Stomach (tissue), 9 donors: ENCODE data around the gene TCF12. TPM values are rescaled to one million over a fixed set of nuclear protein-coding genes. Genes with fewer than 3 reads are reported as not detected.

ENCODE experiments used
- DNase-seq, 2 donors: peaks; one replicate each; pipeline versions ENCODE4 v3.0.0 to v3.0.0-alpha.2; 2013 to 2019
- H3K27ac ChIP-seq, 5 donors: fragments of 200-600 bp in 4 of 5; sonication (generic) in 4 of 5; one replicate each; pipeline ENCODE4 v1.5.1; 2013 to 2019; ENCODE audit warnings: mild to moderate bottlenecking in 1 of 5, moderate library complexity in 1 of 5
- H3K27me3 ChIP-seq, 3 donors: fragments of 200-600 bp; sonication (generic); one replicate each; pipeline ENCODE4 v1.5.1; 2017 to 2019; ENCODE audit warnings: mixed run types in 1 of 3
- H3K36me3 ChIP-seq, 4 donors: fragments of 200-600 bp; sonication (generic); 1 replicate in 3 of 4; 2 replicates in 1 of 4; pipeline ENCODE4 v1.5.1; 2016 to 2019
- H3K4me1 ChIP-seq, 4 donors: fragments of 200-600 bp; sonication (generic); one replicate each; pipeline ENCODE4 v1.5.1; 2016 to 2019
- H3K4me3 ChIP-seq, 4 donors: fragments of 200-600 bp; sonication (generic) in 3 of 4; one replicate each; pipeline ENCODE4 v1.5.1; 2016 to 2019; ENCODE audit warnings: mild to moderate bottlenecking in 1 of 4
- H3K9me3 ChIP-seq, 4 donors: fragments of 200-600 bp; sonication (generic); one replicate each; pipeline ENCODE4 v1.5.1; 2016 to 2019
- EP300 ChIP-seq: sonication (generic); formaldehyde crosslinking; IDR thresholded peaks from one replicate; pipeline ENCODE4 v1.6.1; 2017; ENCODE audit warnings: antibody characterized with exemption
- POLR2A ChIP-seq, 4 donors: fragments of 450-650 bp; IDR thresholded peaks; one replicate each; pipeline ENCODE4 v1.6.1; 2016; ENCODE audit warnings: antibody characterized with exemption in 4 of 4, control low read depth in 2 of 4, mild to moderate bottlenecking in 1 of 4, moderate library complexity in 1 of 4
- POLR2AphosphoS5 ChIP-seq, 3 donors: sonication (generic); formaldehyde crosslinking; IDR thresholded peaks; one replicate each; pipeline ENCODE4 v1.6.1; 2016; ENCODE audit warnings: antibody characterized with exemption in 3 of 3
- WGBS, 5 donors: extraction: QIAGEN DNeasy Blood & Tissue Kit in 3 of 5; methylation state at CpG; one replicate each; pipeline versions ENCODE4 v1.1.5 to v1.1.7; 2013 to 2018; 5-methylcytosine and 5-hydroxymethylcytosine counted together
- intact Hi-C: fragments of 100-400 bp; cut with DNase I; formaldehyde crosslinking; loops from one replicate; pipeline ENCODE4 v1.15.1; 2023; ENCODE audit warnings: low total_unique reads
- polyA plus RNA-seq, 3 donors: library from polyadenylated mRNA; stranded (reverse); fragments of 200-250 nt; gene quantifications; one replicate each; pipeline ENCODE4 v1.2.3, GENCODE V29; 2013
- total RNA-seq, 5 donors: library from RNA; depleted of rRNA; stranded (reverse); fragments of >200 nt; gene quantifications; one replicate each; pipeline versions ENCODE4 v1.1.0 to v1.2.3, GENCODE V29; 2014 to 2016
- TF ChIP-seq, protein P1 (sequence below), 7 experiments: fragments of 450-650 bp in 4 of 7; fragments of 200-600 bp in 3 of 7; sonication (generic) in 3 of 7; IDR thresholded peaks; one replicate each; pipeline ENCODE4 v1.5.1; 2016 to 2019; ENCODE audit warnings: antibody characterized with exemption in 7 of 7, control low read depth in 2 of 7, mild to moderate bottlenecking in 1 of 7
- donor health status: healthy with polysubstance abuse.
- donor health status: Bipolar disorder and iron deficiency.
- donor health status: healthy.

The TCF12 gene
- total and polyA plus RNA-seq, 8 donors, result 11.2 to 462 (median 130) TPM

DNA sequence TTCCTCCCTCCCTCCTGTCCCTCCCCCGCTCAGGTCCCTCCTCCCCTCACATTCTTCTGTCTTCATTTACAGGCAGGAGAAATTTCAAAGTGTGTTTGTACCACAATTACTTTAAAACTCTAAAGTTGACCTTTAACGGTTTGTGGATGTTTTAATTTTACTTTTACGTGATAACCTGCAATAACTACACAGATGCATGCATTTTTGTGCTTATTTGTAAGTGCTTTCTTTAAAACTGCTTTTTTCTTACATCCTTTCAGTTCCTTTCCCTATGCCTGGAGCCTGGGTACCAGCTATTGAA is 406.1 kb downstream of the TCF12 start:
- TF ChIP-seq POLR2A (IDR thresholded peaks at IDR 0.05) (no peak), EP300 (no peak), POLR2AphosphoS5 (IDR thresholded peaks at IDR 0.05) (no peak)
- TF ChIP-seq, protein P1, sequence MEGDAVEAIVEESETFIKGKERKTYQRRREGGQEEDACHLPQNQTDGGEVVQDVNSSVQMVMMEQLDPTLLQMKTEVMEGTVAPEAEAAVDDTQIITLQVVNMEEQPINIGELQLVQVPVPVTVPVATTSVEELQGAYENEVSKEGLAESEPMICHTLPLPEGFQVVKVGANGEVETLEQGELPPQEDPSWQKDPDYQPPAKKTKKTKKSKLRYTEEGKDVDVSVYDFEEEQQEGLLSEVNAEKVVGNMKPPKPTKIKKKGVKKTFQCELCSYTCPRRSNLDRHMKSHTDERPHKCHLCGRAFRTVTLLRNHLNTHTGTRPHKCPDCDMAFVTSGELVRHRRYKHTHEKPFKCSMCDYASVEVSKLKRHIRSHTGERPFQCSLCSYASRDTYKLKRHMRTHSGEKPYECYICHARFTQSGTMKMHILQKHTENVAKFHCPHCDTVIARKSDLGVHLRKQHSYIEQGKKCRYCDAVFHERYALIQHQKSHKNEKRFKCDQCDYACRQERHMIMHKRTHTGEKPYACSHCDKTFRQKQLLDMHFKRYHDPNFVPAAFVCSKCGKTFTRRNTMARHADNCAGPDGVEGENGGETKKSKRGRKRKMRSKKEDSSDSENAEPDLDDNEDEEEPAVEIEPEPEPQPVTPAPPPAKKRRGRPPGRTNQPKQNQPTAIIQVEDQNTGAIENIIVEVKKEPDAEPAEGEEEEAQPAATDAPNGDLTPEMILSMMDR (IDR thresholded peaks at IDR 0.05), result no peak
- Histone ChIP-seq H3K4me1 (peaks cover 4 to 25% (median 5%) of the 10 kb centered on the region in 4 donors), H3K27me3 (no peaks in the 10 kb centered on the region), H3K27ac (no peak overlapping the region), H3K9me3 (no peaks in the 10 kb centered on the region), H3K4me3 (no peak overlapping the region), H3K36me3 (no peaks in the 10 kb centered on the region)
- 35 to 79% (median 54%) methylated on average over 3 of the region's 3 CpGs for WGBS, 5 donors
- no peak for DNase-seq
- intact Hi-C loops, result no loop called here

DNA sequence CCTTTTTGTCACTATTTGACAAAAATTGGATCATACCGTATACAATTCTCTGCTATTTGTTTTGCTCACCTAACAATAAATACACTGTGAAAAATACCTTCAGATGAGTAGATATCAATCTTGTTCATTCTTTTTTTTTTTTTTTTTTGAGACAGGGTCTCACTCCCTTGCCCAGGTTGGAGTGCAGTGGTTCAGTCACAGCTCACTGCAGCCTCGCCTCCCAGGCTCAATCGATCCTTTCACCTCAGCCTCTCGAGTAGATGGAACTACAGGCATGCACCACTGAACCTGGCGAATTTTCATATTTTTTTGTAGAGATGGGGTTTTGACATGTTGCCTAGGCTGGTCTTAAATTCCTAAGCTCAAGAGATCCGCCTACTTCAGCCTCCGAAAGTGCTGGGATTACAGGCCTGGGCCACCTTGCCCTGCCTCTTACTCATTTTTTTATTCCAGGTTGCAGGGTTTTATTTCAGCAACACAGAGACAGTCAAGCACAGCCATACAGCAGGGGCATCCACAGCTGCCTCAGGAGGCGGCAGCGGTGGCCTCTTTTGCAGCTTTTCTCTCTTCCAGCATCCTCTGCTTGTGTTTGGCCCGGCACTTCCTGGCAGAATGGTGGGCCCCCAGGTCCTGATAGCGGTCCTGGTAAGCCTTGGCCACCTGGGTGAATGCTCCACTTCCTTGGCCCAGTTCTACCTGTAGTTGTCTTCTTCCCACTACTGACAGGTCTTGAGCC is 406.7 kb downstream of the TCF12 start:
- H3K4me3 ChIP-seq, result no peak overlapping the region

DNA sequence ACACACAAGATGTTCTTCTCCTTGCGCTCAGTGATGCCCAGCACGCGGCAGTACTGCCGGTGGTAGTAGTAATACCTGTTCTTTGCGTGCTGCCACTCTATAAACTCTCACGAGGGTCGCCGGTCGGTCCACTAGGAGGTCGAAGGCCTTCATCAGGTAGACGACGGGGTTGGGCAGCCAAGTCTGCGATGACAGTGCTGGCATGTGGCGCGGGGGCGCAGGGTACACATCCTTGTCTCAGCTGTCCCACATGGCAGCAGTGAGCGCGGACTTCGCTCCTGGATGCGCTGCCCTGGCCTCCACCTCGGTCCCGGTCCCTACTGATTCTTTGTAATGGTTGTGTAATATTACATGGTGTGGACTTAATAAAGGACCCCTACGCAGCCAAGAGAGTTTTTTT is 407.8 kb downstream of the TCF12 start:
- intact Hi-C loops, result no loop called here
- H3K36me3 ChIP-seq, result no peaks in the 10 kb centered on the region
- H3K9me3 ChIP-seq, result no peaks in the 10 kb centered on the region
- peaks cover 0 to 14% (median 5%) of the 10 kb centered on the region in 4 donors for H3K4me1 ChIP-seq
- 84 to 92% (median 90%) methylated on average over 23 of the region's 23 CpGs for WGBS, 5 donors
- no peaks in the 10 kb centered on the region for H3K27me3 ChIP-seq
- TF ChIP-seq EP300, result no peak
- no peak for TF ChIP-seq POLR2AphosphoS5 (IDR thresholded peaks at IDR 0.05)
- TF ChIP-seq, protein P1 (IDR thresholded peaks at IDR 0.05), result no peak
- no peak for TF ChIP-seq POLR2A (IDR thresholded peaks at IDR 0.05)
- H3K4me3 ChIP-seq, result no peak overlapping the region
- no peak overlapping the region for H3K27ac ChIP-seq
- no peak for DNase-seq

More for the DNA sequence above, 406.7 kb downstream of the TCF12 start:
- no peaks in the 10 kb centered on the region for H3K9me3 ChIP-seq
- no peaks in the 10 kb centered on the region for H3K27me3 ChIP-seq
- WGBS, 5 donors, result 82 to 87% (median 82%) methylated on average over 11 of the region's 11 CpGs
- DNase-seq, result no peak
- intact Hi-C loops, result no loop called here
- no peak overlapping the region for H3K27ac ChIP-seq
- peaks cover 4 to 25% (median 5%) of the 10 kb centered on the region in 4 donors for H3K4me1 ChIP-seq
- no peak for TF ChIP-seq POLR2A (IDR thresholded peaks at IDR 0.05)
- TF ChIP-seq EP300, result no peak
- TF ChIP-seq, protein P1 (IDR thresholded peaks at IDR 0.05), result no peak
- TF ChIP-seq POLR2AphosphoS5 (IDR thresholded peaks at IDR 0.05), result no peak
- H3K36me3 ChIP-seq, result no peaks in the 10 kb centered on the region

DNA sequence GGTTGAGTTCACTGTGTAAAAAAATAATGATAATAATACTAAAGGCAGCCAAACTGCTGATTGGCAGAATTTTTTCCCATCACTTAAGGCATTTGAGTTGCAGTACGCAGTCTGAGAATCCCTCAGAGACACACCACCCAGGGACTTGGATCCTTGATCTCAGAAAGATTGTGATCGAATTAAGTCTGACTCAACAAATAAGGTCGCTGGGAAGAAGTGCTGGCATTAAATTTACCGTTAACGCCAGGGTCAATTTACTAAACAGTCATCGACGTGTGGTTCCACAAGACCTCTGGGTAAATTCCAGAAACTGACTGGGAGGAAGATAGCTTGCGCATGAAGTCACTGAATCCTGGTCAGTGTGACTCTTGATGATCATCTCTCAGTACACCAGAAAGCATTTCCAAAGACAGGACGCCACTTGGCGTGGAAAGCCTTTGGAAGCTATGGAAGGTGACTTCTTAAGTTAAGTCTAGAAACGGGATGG is 409.6 kb downstream of the TCF12 start:
- Histone ChIP-seq H3K27ac (no peak overlapping the region), H3K4me3 (no peak overlapping the region), H3K27me3 (no peaks in the 10 kb centered on the region), H3K9me3 (no peaks in the 10 kb centered on the region), H3K4me1 (peaks cover 0 to 10% (median 5%) of the 10 kb centered on the region in 4 donors), H3K36me3 (no peaks in the 10 kb centered on the region)
- no peak for TF ChIP-seq POLR2AphosphoS5 (IDR thresholded peaks at IDR 0.05)
- TF ChIP-seq POLR2A (IDR thresholded peaks at IDR 0.05), result no peak
- TF ChIP-seq, protein P1 (IDR thresholded peaks at IDR 0.05), result no peak
- no peak for TF ChIP-seq EP300
- WGBS, 5 donors, result 78 to 90% (median 84%) methylated on average over 11 of the region's 11 CpGs
- peak in 1 of 2 donors; percentile 57 for DNase-seq
- intact Hi-C loops, result no loop called here
